ENCODE results near the gene PIP4K2B.

Gene PIP4K2B

DNA sequence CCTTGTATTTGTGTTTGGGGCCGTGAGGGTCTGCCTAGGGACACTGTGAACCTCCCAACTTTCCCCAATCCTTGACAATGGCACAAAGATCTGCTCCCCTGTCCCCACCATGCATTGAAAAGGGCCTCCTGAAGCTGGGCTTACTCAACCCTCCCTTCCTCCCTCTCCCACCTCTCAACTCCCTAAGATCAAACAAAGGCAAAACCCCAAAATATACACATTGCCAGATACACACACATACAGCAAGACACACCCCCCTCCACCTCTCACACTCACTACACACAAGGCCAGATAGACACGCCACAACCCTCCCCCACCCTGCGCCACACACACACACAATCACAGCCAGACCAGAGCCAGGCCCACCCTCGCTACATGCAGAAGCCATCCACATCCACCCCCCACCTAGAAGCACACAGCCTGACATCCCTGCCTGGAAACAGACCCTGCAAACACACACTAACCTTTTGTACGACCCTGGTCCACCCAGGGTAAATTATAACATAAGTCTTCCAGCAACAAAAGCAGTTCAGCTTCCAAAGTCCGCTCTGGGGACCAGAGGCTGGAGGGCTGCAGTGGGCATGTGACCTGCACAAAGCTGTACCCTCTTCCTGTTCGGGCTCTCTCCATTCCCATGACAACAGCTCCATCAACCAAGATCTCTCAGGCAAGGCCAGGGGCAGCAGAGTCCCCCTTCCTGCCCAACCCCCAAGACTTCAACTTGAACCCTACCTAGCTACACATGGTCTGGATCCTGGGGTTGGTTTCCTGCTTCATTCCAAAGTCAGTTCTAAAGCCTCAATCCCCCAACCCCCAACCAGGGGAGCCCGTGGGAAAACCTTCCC, 53.1 kb downstream of the PIP4K2B start:
- DNase-seq (ENCODE audit: low read depth): no peak

- DNase-seq (ENCODE audit: low read depth): no peak
Measured at GRCh38 chr17:38745545-38745944, 53.8 kb downstream of the PIP4K2B start.

- DNase-seq (ENCODE audit: low read depth): no peak
Measured at GRCh38 chr17:38743556-38744171, 55.7 kb downstream of the PIP4K2B start.

- DNase-seq (ENCODE audit: low read depth): no peak
Measured at GRCh38 chr17:38742411-38743308, 56.7 kb downstream of the PIP4K2B start.

DNA sequence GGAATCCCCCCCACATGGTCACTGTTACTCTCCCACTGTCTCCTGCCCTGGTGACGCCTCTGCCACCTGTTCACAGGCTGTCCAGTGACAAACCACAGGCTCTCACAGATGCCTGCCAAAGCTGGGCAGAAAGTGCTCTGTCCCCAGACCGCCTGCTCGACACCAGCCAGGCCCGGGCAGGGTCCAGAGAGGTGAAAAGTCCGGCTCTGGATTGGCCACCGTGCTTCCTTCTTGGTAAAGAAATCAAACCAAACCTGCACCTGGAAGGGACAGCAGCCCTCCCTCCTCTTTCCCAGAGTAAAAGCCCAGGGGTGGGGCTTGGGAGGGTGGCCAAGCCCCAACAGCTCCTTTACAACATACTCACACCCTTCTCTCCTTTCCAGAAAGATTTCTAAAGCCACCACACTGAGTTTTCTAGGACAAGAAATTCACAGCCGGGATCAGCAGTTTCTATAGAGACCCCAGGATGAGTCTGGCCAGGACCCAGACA, 57.4 kb downstream of the PIP4K2B start:
- no peak for DNase-seq (ENCODE audit: low read depth)

DNA sequence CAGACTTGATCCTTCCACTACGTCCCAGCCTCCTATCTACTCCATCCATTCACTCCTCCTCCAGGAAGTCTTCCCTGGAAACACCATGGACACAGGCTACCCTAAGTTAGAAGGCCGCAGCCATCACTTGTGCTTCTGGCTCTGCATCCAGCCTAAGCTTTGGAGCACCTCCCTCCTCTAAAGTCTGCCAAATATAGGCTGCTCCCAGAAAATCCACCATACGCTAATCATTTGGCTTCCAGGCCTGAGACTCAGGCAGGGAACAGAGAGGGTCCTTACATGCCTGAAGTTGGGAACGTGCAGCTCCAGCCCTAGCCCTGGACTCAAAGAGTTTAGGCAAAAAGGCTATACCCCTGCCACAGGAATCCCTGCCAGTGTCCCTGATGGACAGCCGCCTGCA, 57.9 kb downstream of the PIP4K2B start:
- DNase-seq (ENCODE audit: low read depth): no peak

- DNase-seq (ENCODE audit: low read depth): no peak
Measured at GRCh38 chr17:38740806-38741205, 58.5 kb downstream of the PIP4K2B start.

- DNase-seq (ENCODE audit: low read depth): no peak
Measured at GRCh38 chr17:38740044-38740443, 59.3 kb downstream of the PIP4K2B start.

DNA sequence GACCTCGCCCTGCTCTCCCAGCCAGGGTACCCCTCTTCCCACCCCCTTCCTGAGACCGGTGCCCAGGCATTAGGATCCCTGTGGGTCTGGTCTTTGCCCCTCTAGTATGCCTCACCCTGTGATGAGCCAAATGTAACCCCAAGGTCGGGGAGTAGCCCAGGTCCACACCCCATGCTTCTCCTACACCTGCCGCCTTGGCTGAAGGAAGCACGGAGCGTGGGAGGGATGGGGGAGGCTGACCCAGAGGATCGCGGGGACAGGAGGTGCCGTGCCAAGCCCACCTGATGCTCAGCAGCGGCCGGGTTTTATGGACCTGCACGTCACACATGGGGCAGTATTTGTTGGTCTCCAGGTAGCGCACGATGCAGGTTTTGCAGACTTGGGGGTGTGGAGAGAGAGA, 60.1 kb downstream of the PIP4K2B start:
- no peak for DNase-seq (ENCODE audit: low read depth)

DNA sequence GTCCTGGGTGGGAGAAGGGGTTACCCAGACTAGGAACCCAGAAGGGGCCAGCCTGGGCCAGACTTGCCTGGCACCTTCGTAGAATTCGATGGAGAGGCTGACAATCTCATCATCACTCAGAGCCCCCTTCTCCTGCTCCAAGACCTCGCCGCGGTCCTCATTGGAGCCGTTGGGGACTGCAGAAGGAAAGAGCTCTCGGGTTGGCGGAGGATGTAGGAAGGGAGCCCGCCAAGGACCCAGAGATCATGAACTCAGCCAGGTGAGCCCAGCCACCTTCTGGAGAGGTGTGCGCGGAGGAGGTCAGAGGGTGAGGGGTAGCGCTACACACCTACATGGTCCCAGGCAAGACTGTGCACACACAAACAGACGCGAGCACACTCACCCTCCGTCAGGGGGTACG, 60.7 kb downstream of the PIP4K2B start:
- no peak for DNase-seq (ENCODE audit: low read depth)

DNA sequence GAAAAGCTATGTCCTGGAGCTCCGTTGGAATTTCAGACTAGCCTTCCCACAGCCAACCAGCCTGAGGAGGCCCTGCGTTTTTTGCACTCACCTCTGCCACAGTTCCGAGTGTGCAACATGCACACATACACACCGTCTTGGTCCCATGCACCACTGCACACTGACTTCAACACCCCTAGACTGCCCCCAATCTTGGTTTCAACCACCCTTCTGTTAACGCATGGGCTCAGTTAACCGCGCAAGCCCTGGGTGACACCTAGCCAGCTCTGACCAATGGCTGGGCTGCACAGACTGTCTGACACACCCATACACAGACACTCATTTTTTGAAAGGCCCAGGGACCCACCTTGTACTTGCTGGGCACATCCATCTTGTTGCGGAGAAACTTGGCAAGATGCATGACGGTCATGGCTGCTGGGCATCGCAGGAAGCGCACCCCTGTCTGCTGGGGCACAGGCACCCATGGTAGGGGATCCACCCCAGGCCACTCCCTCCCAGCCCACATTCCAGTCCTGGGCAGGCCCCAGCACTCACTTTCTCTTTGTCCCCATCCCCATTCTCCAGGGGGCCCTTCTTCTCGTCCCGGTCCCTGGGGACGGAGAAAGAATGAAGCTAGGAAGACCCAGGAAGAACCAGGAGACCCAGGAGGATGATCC, 61.2 kb downstream of the PIP4K2B start:
- DNase-seq (ENCODE audit: low read depth): no peak

- no peak for DNase-seq (ENCODE audit: low read depth)
Measured at GRCh38 chr17:38735161-38735997, 64.0 kb downstream of the PIP4K2B start.

- DNase-seq (ENCODE audit: low read depth): no peak
Measured at GRCh38 chr17:38733982-38734973, 65.1 kb downstream of the PIP4K2B start.

- DNase-seq (ENCODE audit: low read depth): no peak
Measured at GRCh38 chr17:38733282-38733981, 65.9 kb downstream of the PIP4K2B start.

DNA sequence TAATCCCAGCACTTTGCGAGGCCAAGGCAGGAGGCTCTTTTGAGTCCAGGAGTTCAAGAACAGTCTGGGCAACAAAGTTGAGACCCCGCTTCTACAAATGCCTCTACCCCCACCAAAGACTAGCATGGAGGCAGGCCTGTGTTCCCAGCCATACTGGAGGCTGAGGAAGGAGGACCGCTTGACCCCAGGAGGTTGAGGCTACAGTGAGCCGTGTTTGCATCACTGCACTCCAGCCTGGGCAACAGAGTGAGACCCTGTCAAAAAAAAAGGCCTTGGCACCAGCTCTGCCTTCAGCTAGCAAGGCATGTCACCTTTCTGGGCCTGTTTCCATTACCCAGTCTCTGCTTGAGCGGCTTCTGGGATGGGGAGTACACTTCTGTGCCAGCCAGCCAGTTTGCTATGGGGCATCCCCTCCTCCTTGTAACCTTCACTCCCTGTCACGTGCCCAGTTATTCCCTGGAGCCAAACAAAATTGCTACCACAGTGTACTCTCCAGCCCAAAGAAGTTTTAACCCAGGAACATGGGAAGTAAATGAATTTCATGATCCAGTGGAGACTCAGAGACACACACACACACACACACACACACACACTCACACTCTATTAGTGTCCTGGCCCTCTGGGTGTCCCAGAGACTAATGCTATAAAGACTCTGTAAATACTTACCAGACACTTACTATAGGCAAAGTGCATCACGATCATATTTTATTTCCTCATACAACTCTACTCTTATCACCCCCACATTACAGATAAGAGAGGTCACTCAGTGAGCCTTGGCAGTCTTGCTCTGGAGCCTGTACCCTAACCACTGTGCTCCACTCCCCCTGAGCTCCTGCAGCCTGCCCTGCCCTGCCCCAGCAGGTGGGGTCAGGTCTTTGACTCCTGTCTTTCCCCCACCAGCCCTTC, 66.7 kb downstream of the PIP4K2B start:
- no peak for DNase-seq (ENCODE audit: low read depth)

DNA sequence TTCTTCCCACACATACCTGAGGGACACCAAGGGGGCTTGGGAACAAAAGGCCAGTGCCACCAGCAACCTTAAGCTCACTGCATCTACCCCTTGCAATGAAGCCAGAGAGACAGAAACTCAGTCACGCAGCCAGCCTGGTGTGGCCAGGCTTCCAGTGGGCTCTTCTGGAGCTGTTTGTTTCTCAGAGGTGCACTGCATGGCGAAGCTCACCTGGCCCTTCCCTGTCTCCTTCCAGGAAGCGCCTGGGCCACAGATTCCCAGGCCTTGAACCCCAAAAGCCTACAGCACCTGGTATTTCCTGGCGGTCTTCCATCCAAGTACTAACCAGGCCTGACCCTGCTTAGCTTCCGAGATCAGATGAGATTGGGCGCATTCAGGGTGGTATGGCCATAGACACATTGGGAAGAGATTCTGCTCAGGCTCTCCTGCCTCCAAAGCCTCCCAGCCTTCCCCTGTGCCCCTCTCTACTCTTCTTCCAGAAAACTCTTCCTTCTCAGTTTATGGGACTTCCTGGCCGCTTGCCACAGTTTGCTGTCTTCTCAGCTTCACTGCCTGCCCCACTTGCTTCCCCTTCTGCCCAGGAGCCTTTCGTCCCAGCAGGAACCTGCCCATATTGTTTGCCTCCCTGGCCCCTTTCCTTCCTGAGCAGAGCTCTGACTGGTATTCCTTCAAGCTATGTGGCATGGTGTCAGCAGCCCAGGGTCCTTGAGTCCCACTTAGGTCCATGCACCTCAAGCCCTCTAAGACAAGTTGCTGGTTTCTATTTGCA, 67.6 kb downstream of the PIP4K2B start:
- no peak for DNase-seq (ENCODE audit: low read depth)
